ENCODE data around the gene ENPEP.

Gene ENPEP

DNA sequence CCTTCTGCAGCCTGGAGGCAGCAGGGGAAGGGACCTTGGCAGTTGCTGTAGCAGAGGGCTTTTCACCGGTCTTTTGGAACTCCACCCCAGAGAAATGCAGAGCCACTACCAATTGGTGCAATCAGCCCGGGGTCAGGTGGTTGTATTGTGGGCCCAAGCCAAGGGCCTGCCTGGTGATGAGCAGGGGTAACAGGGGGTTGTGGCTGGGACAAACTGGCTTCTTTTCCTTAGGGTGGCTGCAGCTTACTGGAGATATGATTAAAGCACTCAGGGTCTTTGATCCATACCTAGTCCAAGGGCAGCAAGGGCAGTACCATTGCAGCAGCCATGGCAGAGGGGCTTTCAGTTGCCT lies 28.1 kb downstream of the ENPEP start:
- Histone ChIP-seq H3K4me2 (ENCODE audit: low read length) (no peak overlapping the region), H2BK120ac (ENCODE audit: insufficient read depth, low read length, poor library complexity) (no peak overlapping the region), H4K12ac (ENCODE audit: low read depth, low read length) (no peak overlapping the region), H2AK5ac (ENCODE audit: low read length) (no peak overlapping the region), H3K36me3 (ENCODE audit: control insufficient read depth in 1 of 2, insufficient read depth in 2 of 2, low read length in 2 of 2) (no peaks in the 10 kb centered on the region), H3K79me1 (ENCODE audit: low read length) (no peaks in the 10 kb centered on the region), H3K4ac (ENCODE audit: low read depth, low read length) (no peak overlapping the region), H3K4me1 (ENCODE audit: control insufficient read depth in 1 of 2, insufficient read depth in 2 of 2, low read length in 2 of 2) (peaks cover 3 to 8% of the 10 kb centered on the region in 2 experiments), H3K4me3 (ENCODE audit: low read depth, low read length) (no peak overlapping the region), H3K27ac (ENCODE audit: low read depth, low read length) (no peak overlapping the region), H2BK12ac (ENCODE audit: low read length) (no peak overlapping the region), H3K23ac (ENCODE audit: low read length) (no peak overlapping the region), H4K8ac (ENCODE audit: low read depth, low read length) (no peak overlapping the region), H3K14ac (ENCODE audit: low read length) (no peak overlapping the region), H3K18ac (ENCODE audit: low read length) (peak overlapping the region; percentile 5), H2BK5ac (ENCODE audit: low read depth, low read length, poor library complexity) (no peak overlapping the region), H3K79me2 (ENCODE audit: control insufficient read depth, insufficient read depth, low read length, poor library complexity) (no peaks in the 10 kb centered on the region), H4K91ac (ENCODE audit: low read depth, low read length) (peak overlapping the region; percentile 17), H2AFZ (ENCODE audit: insufficient read depth, low read length, poor library complexity) (peak overlapping the region; percentile 7), H3K9ac (ENCODE audit: low read length) (no peak overlapping the region), H3K9me3 (ENCODE audit: insufficient read depth, low read depth, low read length) (no peaks in the 10 kb centered on the region), H3K27me3 (ENCODE audit: insufficient read depth, low read length) (no peaks in the 10 kb centered on the region)
- WGBS (ENCODE audit: extremely low coverage, insufficient coverage, insufficient read length): no CpG with 5 or more reads among the region's 2 CpGs
- DNase-seq: no peak

DNA sequence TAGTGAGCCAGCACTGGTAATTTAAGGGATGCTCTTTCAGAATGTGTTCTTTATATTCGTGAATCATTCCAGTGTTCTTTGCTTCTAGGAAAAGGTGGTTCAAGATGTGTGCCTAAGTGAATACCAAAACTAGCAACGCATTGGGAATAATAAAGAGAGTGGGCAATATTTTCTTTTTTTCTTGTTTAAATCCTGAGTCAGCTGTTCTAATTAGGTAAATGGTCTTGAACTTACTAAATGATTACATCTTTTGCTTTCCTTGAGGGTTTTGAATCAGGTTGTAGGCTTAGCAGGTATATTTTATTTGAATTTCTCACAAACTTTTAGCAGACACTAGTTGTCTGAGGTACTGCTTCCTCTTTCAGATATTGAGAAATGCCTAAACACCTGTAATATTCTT lies 29.5 kb downstream of the ENPEP start:
- Histone ChIP-seq H2BK120ac (ENCODE audit: insufficient read depth, low read length, poor library complexity) (no peak overlapping the region), H3K4me3 (ENCODE audit: low read depth, low read length) (no peak overlapping the region), H2BK12ac (ENCODE audit: low read length) (no peak overlapping the region), H3K4me2 (ENCODE audit: low read length) (no peak overlapping the region), H3K9ac (ENCODE audit: low read length) (no peak overlapping the region), H3K27me3 (ENCODE audit: insufficient read depth, low read length) (no peaks in the 10 kb centered on the region), H3K36me3 (ENCODE audit: control insufficient read depth in 1 of 2, insufficient read depth in 2 of 2, low read length in 2 of 2) (peaks cover 0 to 2% of the 10 kb centered on the region in 2 experiments), H3K9me3 (ENCODE audit: insufficient read depth, low read depth, low read length) (no peaks in the 10 kb centered on the region), H3K4me1 (ENCODE audit: control insufficient read depth in 1 of 2, insufficient read depth in 2 of 2, low read length in 2 of 2) (peaks cover 3 to 8% of the 10 kb centered on the region in 2 experiments), H2BK5ac (ENCODE audit: low read depth, low read length, poor library complexity) (no peak overlapping the region), H2AFZ (ENCODE audit: insufficient read depth, low read length, poor library complexity) (no peak overlapping the region), H3K79me1 (ENCODE audit: low read length) (no peaks in the 10 kb centered on the region), H3K4ac (ENCODE audit: low read depth, low read length) (no peak overlapping the region), H3K14ac (ENCODE audit: low read length) (no peak overlapping the region), H3K79me2 (ENCODE audit: control insufficient read depth, insufficient read depth, low read length, poor library complexity) (no peaks in the 10 kb centered on the region), H3K27ac (ENCODE audit: low read depth, low read length) (no peak overlapping the region), H2AK5ac (ENCODE audit: low read length) (no peak overlapping the region), H3K18ac (ENCODE audit: low read length) (no peak overlapping the region), H4K12ac (ENCODE audit: low read depth, low read length) (no peak overlapping the region), H4K8ac (ENCODE audit: low read depth, low read length) (no peak overlapping the region), H3K23ac (ENCODE audit: low read length) (no peak overlapping the region), H4K91ac (ENCODE audit: low read depth, low read length) (no peak overlapping the region)
- no CpG with 5 or more reads among the region's 2 CpGs for WGBS (ENCODE audit: extremely low coverage, insufficient coverage, insufficient read length)
- DNase-seq: no peak

DNA sequence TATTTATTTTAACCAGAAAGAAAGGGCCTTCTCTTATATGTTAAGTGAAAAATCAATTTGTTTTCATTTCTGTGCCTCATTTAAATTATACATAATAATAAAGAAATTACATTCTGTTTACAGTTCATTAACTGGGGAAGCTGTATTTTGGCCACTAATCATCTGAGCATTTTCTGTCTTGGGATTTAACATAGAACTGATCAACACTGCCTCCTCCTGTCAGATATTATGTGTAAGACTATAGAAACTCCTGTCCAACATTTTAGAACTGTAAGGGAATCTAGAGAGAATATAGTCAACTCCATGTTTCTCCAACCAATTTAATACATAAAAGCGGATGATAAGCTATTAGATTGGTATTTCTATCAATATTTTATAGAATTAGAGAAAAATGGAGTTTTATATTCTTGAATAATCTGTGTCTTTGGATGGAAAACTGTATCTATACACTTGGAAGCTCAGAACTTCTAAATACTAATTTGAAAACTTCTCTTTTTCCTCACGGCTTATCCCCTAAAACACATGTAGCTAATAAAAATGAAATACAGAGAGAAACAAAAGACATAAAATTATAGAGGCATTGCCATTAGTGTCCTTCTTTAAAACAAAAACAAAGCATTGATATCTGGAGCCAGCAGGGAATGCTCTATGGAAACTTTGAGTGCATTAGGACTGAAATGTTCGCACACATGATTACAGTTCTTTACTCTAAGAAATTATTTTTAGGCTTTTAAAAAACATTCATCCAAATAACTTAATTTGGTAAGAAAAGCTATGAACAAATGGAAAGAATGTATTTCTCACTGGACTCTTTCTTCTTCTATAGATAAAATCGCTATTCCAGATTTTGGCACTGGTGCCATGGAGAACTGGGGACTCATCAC lies 33.1 kb downstream of the ENPEP start:
- no peak overlapping the region for H3K18ac ChIP-seq (ENCODE audit: low read length)
- no peak overlapping the region for H3K14ac ChIP-seq (ENCODE audit: low read length)
- no peaks in the 10 kb centered on the region for H3K79me1 ChIP-seq (ENCODE audit: low read length)
- no peak overlapping the region for H2BK120ac ChIP-seq (ENCODE audit: insufficient read depth, low read length, poor library complexity)
- DNase-seq: peak in 1 of 2 donors; percentile 66
- no peak overlapping the region for H4K12ac ChIP-seq (ENCODE audit: low read depth, low read length)
- no peak overlapping the region for H3K27ac ChIP-seq (ENCODE audit: low read depth, low read length)
- no peak overlapping the region for H2BK5ac ChIP-seq (ENCODE audit: low read depth, low read length, poor library complexity)
- no peaks in the 10 kb centered on the region for H3K9me3 ChIP-seq (ENCODE audit: insufficient read depth, low read depth, low read length)
- H3K4me3 ChIP-seq (ENCODE audit: low read depth, low read length): no peak overlapping the region
- H4K8ac ChIP-seq (ENCODE audit: low read depth, low read length): no peak overlapping the region
- H2BK12ac ChIP-seq (ENCODE audit: low read length): peak overlapping the region; percentile 40
- no peaks in the 10 kb centered on the region for H3K79me2 ChIP-seq (ENCODE audit: control insufficient read depth, insufficient read depth, low read length, poor library complexity)
- no peak overlapping the region for H4K91ac ChIP-seq (ENCODE audit: low read depth, low read length)
- no peak overlapping the region for H3K23ac ChIP-seq (ENCODE audit: low read length)
- peaks cover 0 to 2% of the 10 kb centered on the region in 2 experiments for H3K36me3 ChIP-seq (ENCODE audit: control insufficient read depth in 1 of 2, insufficient read depth in 2 of 2, low read length in 2 of 2)
- no peak overlapping the region for H3K4ac ChIP-seq (ENCODE audit: low read depth, low read length)
- H3K4me2 ChIP-seq (ENCODE audit: low read length): no peak overlapping the region
- peaks cover 0 to 4% of the 10 kb centered on the region in 2 experiments for H3K4me1 ChIP-seq (ENCODE audit: control insufficient read depth in 1 of 2, insufficient read depth in 2 of 2, low read length in 2 of 2)
- no peaks in the 10 kb centered on the region for H3K27me3 ChIP-seq (ENCODE audit: insufficient read depth, low read length)
- WGBS (ENCODE audit: extremely low coverage, insufficient coverage, insufficient read length): no CpG with 5 or more reads among the region's 4 CpGs
- no peak overlapping the region for H3K9ac ChIP-seq (ENCODE audit: low read length)
- peak overlapping the region; percentile 74 for H2AK5ac ChIP-seq (ENCODE audit: low read length)
- no peak overlapping the region for H2AFZ ChIP-seq (ENCODE audit: insufficient read depth, low read length, poor library complexity)

GRCh38 chr4:110510277-110510676 lies 34.3 kb downstream of the ENPEP start:
- H3K36me3 ChIP-seq (ENCODE audit: control insufficient read depth in 1 of 2, insufficient read depth in 2 of 2, low read length in 2 of 2): peaks cover 0 to 2% of the 10 kb centered on the region in 2 experiments
- H4K8ac ChIP-seq (ENCODE audit: low read depth, low read length): no peak overlapping the region
- no CpG with 5 or more reads among the region's 2 CpGs for WGBS (ENCODE audit: extremely low coverage, insufficient coverage, insufficient read length)
- no peaks in the 10 kb centered on the region for H3K9me3 ChIP-seq (ENCODE audit: insufficient read depth, low read depth, low read length)
- H3K4me3 ChIP-seq (ENCODE audit: low read depth, low read length): no peak overlapping the region
- no peak overlapping the region for H2AFZ ChIP-seq (ENCODE audit: insufficient read depth, low read length, poor library complexity)
- H4K91ac ChIP-seq (ENCODE audit: low read depth, low read length): no peak overlapping the region
- no peak for DNase-seq
- no peak overlapping the region for H2BK12ac ChIP-seq (ENCODE audit: low read length)
- H3K14ac ChIP-seq (ENCODE audit: low read length): no peak overlapping the region
- no peak overlapping the region for H3K27ac ChIP-seq (ENCODE audit: low read depth, low read length)
- no peak overlapping the region for H3K18ac ChIP-seq (ENCODE audit: low read length)
- no peak overlapping the region for H2AK5ac ChIP-seq (ENCODE audit: low read length)
- H3K27me3 ChIP-seq (ENCODE audit: insufficient read depth, low read length): no peaks in the 10 kb centered on the region
- H3K9ac ChIP-seq (ENCODE audit: low read length): no peak overlapping the region
- no peaks in the 10 kb centered on the region for H3K79me1 ChIP-seq (ENCODE audit: low read length)
- no peak overlapping the region for H2BK120ac ChIP-seq (ENCODE audit: insufficient read depth, low read length, poor library complexity)
- H3K4me1 ChIP-seq (ENCODE audit: control insufficient read depth in 1 of 2, insufficient read depth in 2 of 2, low read length in 2 of 2): no peaks in the 10 kb centered on the region
- H4K12ac ChIP-seq (ENCODE audit: low read depth, low read length): no peak overlapping the region
- H3K79me2 ChIP-seq (ENCODE audit: control insufficient read depth, insufficient read depth, low read length, poor library complexity): no peaks in the 10 kb centered on the region
- H3K4me2 ChIP-seq (ENCODE audit: low read length): no peak overlapping the region
- H3K4ac ChIP-seq (ENCODE audit: low read depth, low read length): no peak overlapping the region
- H3K23ac ChIP-seq (ENCODE audit: low read length): no peak overlapping the region
- H2BK5ac ChIP-seq (ENCODE audit: low read depth, low read length, poor library complexity): no peak overlapping the region

Data from trophoblast cell (in vitro differentiated cells and primary cell).